OCI-LY1 (cell line): ENCODE measurements around the gene COL19A1.

Source experiments
- H2AFZ ChIP-seq: fragments of 200-600 bp; sonication (generic), shearing (Covaris generic); 2 replicates; pipeline ENCODE4 v1.6.0; 2014; ENCODE audit warnings: antibody characterized with exemption, mild to moderate bottlenecking, low read length
- H3F3A ChIP-seq: fragments of 200-600 bp; sonication (generic), shearing (Covaris generic); 2 replicates; pipeline ENCODE4 v1.6.0; 2014; ENCODE audit warnings: mild to moderate bottlenecking, antibody characterized with exemption, low read length, moderate library complexity; ENCODE audit not compliant: insufficient read depth
- H3K27ac ChIP-seq: fragments of 200-600 bp; sonication (generic); 2 replicates; pipeline ENCODE4 v1.5.1; 2014; ENCODE audit warnings: low read length, mixed run types, mild to moderate bottlenecking, low read depth; ENCODE audit not compliant: poor library complexity, severe bottlenecking
- H3K27me3 ChIP-seq: fragments of 200-600 bp; sonication (generic); 2 replicates; pipeline ENCODE4 v1.6.0; 2014; ENCODE audit warnings: antibody characterized with exemption, mild to moderate bottlenecking, low read length, moderate library complexity; ENCODE audit not compliant: insufficient read depth
- H3K36me3 ChIP-seq: fragments of 200-600 bp; sonication (generic); 2 replicates; pipeline ENCODE4 v1.6.1; 2014; ENCODE audit warnings: mild to moderate bottlenecking, antibody characterized with exemption, low read length, moderate library complexity, mixed read lengths; ENCODE audit not compliant: insufficient read depth
- H3K4me1 ChIP-seq: fragments of 200-600 bp; sonication (generic); 2 replicates; pipeline ENCODE4 v1.5.1; 2014; ENCODE audit warnings: mild to moderate bottlenecking, low read length, moderate library complexity; ENCODE audit not compliant: insufficient read depth, severe bottlenecking
- H3K4me2 ChIP-seq: fragments of 200-600 bp; sonication (generic), shearing (Covaris generic); 2 replicates; pipeline ENCODE4 v1.6.1; 2014; ENCODE audit warnings: low read length
- H3K4me3 ChIP-seq: fragments of 200-600 bp; sonication (generic); 2 replicates; pipeline ENCODE4 v1.5.1; 2014; ENCODE audit warnings: low read length, low read depth, mild to moderate bottlenecking, mixed read lengths; ENCODE audit not compliant: poor library complexity, severe bottlenecking
- H3K79me2 ChIP-seq: fragments of 200-600 bp; shearing (Covaris generic); 2 replicates; pipeline ENCODE4 v1.6.1; 2016; ENCODE audit warnings: mixed run types, low read length, mixed read lengths; ENCODE audit not compliant: insufficient read depth
- H3K9ac ChIP-seq: fragments of 200-600 bp; sonication (generic), shearing (Covaris generic); 2 replicates; pipeline ENCODE4 v1.6.1; 2014; ENCODE audit warnings: mild to moderate bottlenecking, low read length, mixed read lengths
- H3K9me2 ChIP-seq: fragments of 200-600 bp; sonication (generic), shearing (Covaris generic); 2 replicates; pipeline ENCODE4 v1.6.1; 2014; ENCODE audit warnings: low read depth, mild to moderate bottlenecking, low read length, mixed read lengths
- H3K9me3 ChIP-seq: fragments of 200-600 bp; shearing (Covaris generic); 2 replicates; pipeline ENCODE4 v1.6.1; 2014; ENCODE audit warnings: low read length, mixed read lengths
- H4K20me1 ChIP-seq: fragments of 200-600 bp; sonication (generic), shearing (Covaris generic); 2 replicates; pipeline ENCODE4 v1.6.0; 2016; ENCODE audit warnings: mild to moderate bottlenecking, low read length; ENCODE audit not compliant: insufficient read depth
- CTCF ChIP-seq: fragments of 200-600 bp; sonication (generic), shearing (Covaris generic); IDR thresholded peaks from 2 replicates; pipeline ENCODE4 v1.5.1; 2017; ENCODE audit warnings: mild to moderate bottlenecking, antibody characterized with exemption, low read length, moderate library complexity, mixed read lengths
- EZH2 ChIP-seq: fragments of 200-600 bp; sonication (generic), shearing (Covaris generic); IDR thresholded peaks from 2 replicates; pipeline ENCODE4 v1.8.0; 2017; ENCODE audit warnings: borderline replicate concordance, mixed run types, mild to moderate bottlenecking, antibody characterized with exemption, low read length, moderate library complexity, mixed read lengths

The COL19A1 gene

GRCh38 chr6:69843189-69843588, 23.2 kb upstream of the COL19A1 start:
- H3K27ac ChIP-seq: no peak overlapping the region
- no peaks in the 10 kb centered on the region for H3K9me2 ChIP-seq
- no peaks in the 10 kb centered on the region for H3K9me3 ChIP-seq
- H3K4me3 ChIP-seq: no peak overlapping the region
- no peak overlapping the region for H3K4me2 ChIP-seq
- no peak overlapping the region for H2AFZ ChIP-seq
- H3F3A ChIP-seq: no peaks in the 10 kb centered on the region
- no peak overlapping the region for H3K9ac ChIP-seq
- H3K36me3 ChIP-seq: no peaks in the 10 kb centered on the region
- no peaks in the 10 kb centered on the region for H4K20me1 ChIP-seq
- no peaks in the 10 kb centered on the region for H3K4me1 ChIP-seq
- TF ChIP-seq CTCF (no peak), EZH2 (no peak)
- no peaks in the 10 kb centered on the region for H3K79me2 ChIP-seq
- H3K27me3 ChIP-seq: no peaks in the 10 kb centered on the region

- no peak for TF ChIP-seq EZH2
- no peak for TF ChIP-seq CTCF
- Histone ChIP-seq H3F3A (no peaks in the 10 kb centered on the region), H3K79me2 (no peaks in the 10 kb centered on the region), H3K9me2 (no peaks in the 10 kb centered on the region), H3K9me3 (no peaks in the 10 kb centered on the region), H3K27ac (no peak overlapping the region), H2AFZ (no peak overlapping the region), H3K4me1 (no peaks in the 10 kb centered on the region), H3K4me3 (no peak overlapping the region), H4K20me1 (no peaks in the 10 kb centered on the region), H3K27me3 (no peaks in the 10 kb centered on the region), H3K4me2 (no peak overlapping the region), H3K9ac (no peak overlapping the region), H3K36me3 (no peaks in the 10 kb centered on the region)
Observed at GRCh38 chr6:69846312-69846711, 20.0 kb upstream of the COL19A1 start.

- no peak overlapping the region for H3K4me3 ChIP-seq
- no peaks in the 10 kb centered on the region for H4K20me1 ChIP-seq
- H3K27ac ChIP-seq: no peak overlapping the region
- no peaks in the 10 kb centered on the region for H3F3A ChIP-seq
- H3K9me2 ChIP-seq: no peaks in the 10 kb centered on the region
- TF ChIP-seq CTCF (no peak), EZH2 (no peak)
- no peak overlapping the region for H3K9ac ChIP-seq
- H3K27me3 ChIP-seq: no peaks in the 10 kb centered on the region
- H3K79me2 ChIP-seq: no peaks in the 10 kb centered on the region
- no peaks in the 10 kb centered on the region for H3K9me3 ChIP-seq
- H3K4me2 ChIP-seq: no peak overlapping the region
- H2AFZ ChIP-seq: no peak overlapping the region
- H3K4me1 ChIP-seq: no peaks in the 10 kb centered on the region
- no peaks in the 10 kb centered on the region for H3K36me3 ChIP-seq
Observed at GRCh38 chr6:69846770-69847491, 19.4 kb upstream of the COL19A1 start.
